Effector memory CD8-positive, alpha-beta T cell (primary cell): Measurements from ENCODE around the gene VIPR1.
"Not testable (repeated sequence)": the region's sequence is repeated elsewhere in the genome, so short reads cannot be mapped to it uniquely, and the experiment has no call there.

Source experiments
- ATAC-seq: fragments of 150-1000 bp; cut with Tn5 transposase; replicated peaks from 2 replicates; pipeline ENCODE4 v1.10.0; 2021; ENCODE audit warnings: mild to moderate bottlenecking, moderate library complexity
- DNase-seq, 3 experiments: peaks; one replicate each; pipeline ENCODE4 v3.0.0; 2021
- H3K27ac Mint-ChIP-seq, 2 donors: one replicate each; pipeline ENCODE4 v1.8.0; 2022; ENCODE audit warnings: mild to moderate bottlenecking in 2 of 2, mixed read lengths in 2 of 2, moderate library complexity in 2 of 2
- H3K27me3 Mint-ChIP-seq, 2 donors: one replicate each; pipeline ENCODE4 v1.8.0; 2022; ENCODE audit warnings: mixed read lengths in 2 of 2
- H3K36me3 Mint-ChIP-seq: one replicate; pipeline ENCODE4 v1.8.0; 2022; ENCODE audit warnings: mild to moderate bottlenecking, moderate library complexity, mixed read lengths; ENCODE audit not compliant: insufficient read depth
- H3K4me1 Mint-ChIP-seq, 2 donors: one replicate each; pipeline ENCODE4 v1.8.0; 2022; ENCODE audit warnings: low read depth in 2 of 2, mixed read lengths in 2 of 2
- H3K4me3 Mint-ChIP-seq, 2 donors: one replicate each; pipeline ENCODE4 v1.8.0; 2022; ENCODE audit warnings: mild to moderate bottlenecking in 2 of 2, mixed read lengths in 2 of 2, moderate library complexity in 2 of 2
- H3K9me3 Mint-ChIP-seq, 2 donors: one replicate each; pipeline ENCODE4 v1.8.0; 2022; ENCODE audit warnings: mixed read lengths in 2 of 2

The VIPR1 gene

DNA sequence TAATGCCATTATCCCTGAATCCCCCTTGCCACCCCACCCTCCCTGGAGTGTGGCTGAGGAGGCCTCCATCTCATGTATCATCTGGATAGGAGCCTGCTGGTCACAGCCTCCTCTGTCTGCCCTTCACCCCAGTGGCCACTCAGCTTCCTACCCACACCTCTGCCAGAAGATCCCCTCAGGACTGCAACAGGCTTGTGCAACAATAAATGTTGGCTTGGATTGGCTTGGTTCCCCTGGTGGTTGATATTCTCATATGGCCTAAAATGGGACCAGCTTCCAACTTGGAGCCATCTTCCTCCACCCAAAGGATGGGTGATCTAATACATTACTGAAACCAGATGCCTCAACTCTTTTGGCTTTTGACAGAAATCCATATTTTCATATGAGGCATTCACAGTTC lies 34.9 kb downstream of the VIPR1 start:
- no peaks in the 10 kb centered on the region for H3K36me3 Mint-ChIP-seq
- no peaks in the 10 kb centered on the region for H3K27me3 Mint-ChIP-seq
- peak overlapping the region in 1 of 2 donors; percentile 12 for H3K27ac Mint-ChIP-seq
- H3K9me3 Mint-ChIP-seq = no peaks in the 10 kb centered on the region
- no peak for DNase-seq
- no peak for ATAC-seq
- no peak overlapping the region for H3K4me3 Mint-ChIP-seq
- H3K4me1 Mint-ChIP-seq = peaks cover 5 to 19% of the 10 kb centered on the region in 2 donors

GRCh38 chr3:42539871-42540714 lies 37.6 kb downstream of the VIPR1 start:
- Mint-ChIP-seq H3K27me3 (no peaks in the 10 kb centered on the region), H3K27ac (peak overlapping the region in 1 of 2 donors; percentile 7), H3K36me3 (no peaks in the 10 kb centered on the region), H3K4me3 (no peak overlapping the region), H3K9me3 (no peaks in the 10 kb centered on the region), H3K4me1 (peaks cover 5 to 7% of the 10 kb centered on the region in 2 donors)
- DNase-seq (peak; percentile 54 to 64 (median 61)), ATAC-seq (peak; percentile 69)

- peaks cover 5 to 7% of the 10 kb centered on the region in 2 donors for H3K4me1 Mint-ChIP-seq
These were observed 38.6 kb downstream of the VIPR1 start for GRCh38 chr3:42541079-42541478.

DNA sequence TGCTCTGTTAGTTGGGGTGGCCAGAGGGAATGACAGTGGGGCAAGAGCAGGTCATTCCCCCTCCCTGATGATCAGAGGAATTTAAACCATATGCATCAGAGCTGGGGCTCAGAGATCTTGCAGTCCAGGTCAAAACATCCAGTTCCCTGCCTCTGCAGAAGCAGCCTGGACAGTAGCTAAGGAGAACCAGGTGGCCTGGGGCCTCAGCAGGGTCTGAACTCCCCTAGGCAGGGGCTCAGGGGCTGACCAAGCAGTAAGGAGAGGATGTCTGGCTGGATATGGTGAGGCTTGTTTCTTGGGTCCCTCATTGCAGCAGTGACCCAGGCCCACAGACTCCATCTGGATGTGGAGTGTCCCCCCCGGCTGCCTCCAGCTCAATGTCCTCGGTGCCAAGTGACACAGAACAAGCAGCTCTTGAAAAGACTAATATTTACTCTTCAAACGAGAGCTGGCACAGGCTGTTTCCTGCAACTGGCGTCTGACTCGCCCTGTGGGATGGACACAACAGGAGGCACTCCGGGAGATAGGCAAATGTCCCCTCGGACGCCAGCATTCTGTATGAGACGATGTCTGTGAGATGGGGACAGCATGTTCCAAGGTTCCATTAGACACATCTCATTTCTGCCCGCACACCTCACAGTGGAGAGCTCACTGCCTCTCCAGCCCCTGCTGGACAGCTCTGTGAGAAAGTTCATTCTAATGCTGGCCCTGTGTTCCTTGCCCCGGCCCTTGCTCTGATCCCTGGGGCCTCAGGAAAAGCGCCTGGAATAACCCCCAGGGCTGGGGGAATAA lies 42.2 kb downstream of the VIPR1 start:
- no peak overlapping the region for H3K4me3 Mint-ChIP-seq
- H3K27me3 Mint-ChIP-seq = no peaks in the 10 kb centered on the region
- ATAC-seq (no peak), DNase-seq (no peak)
- no peak overlapping the region for H3K27ac Mint-ChIP-seq
- peaks cover 3% of the 10 kb centered on the region for H3K36me3 Mint-ChIP-seq
- H3K4me1 Mint-ChIP-seq = peaks cover 2 to 9% of the 10 kb centered on the region in 2 donors
- H3K9me3 Mint-ChIP-seq = no peaks in the 10 kb centered on the region

More at GRCh38 chr3:42541079-42541478, 38.6 kb downstream of the VIPR1 start:
- peak overlapping the region in 1 of 2 donors; percentile 51 for H3K27ac Mint-ChIP-seq
- no peaks in the 10 kb centered on the region for H3K27me3 Mint-ChIP-seq
- H3K9me3 Mint-ChIP-seq = no peaks in the 10 kb centered on the region
- no peak for ATAC-seq
- H3K36me3 Mint-ChIP-seq = no peaks in the 10 kb centered on the region
- no peak overlapping the region for H3K4me3 Mint-ChIP-seq
- no peak for DNase-seq

DNA sequence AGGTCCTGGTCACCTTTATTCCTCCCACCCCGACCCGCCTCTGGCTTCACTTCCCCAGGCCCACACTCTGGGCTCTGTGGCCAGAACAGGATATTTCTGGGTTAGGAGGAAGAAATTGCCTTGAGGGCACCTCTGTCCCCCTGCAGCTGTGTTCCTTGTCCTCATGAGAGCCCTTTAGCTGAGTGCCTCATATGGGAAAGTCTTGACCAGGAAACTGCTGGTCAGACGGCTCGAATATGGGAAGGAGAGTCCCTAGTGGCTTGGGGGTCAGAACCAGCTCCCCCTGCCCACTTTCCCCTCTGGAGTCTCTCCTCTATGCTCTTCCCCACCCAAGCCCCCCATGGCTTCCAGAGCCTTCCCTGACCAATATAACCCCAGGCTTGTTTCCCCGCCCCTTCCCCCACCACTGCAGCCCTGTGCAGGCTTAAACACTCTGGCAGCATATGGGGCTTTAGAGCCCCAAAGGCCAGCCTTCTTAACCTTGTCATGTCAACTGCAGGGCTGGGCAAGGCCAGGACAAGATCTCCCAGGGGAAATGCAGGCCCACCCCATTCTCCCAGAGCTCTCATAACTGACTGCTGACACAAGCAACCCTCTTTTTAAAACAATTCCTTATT lies 42.9 kb downstream of the VIPR1 start:
- no peaks in the 10 kb centered on the region for H3K27me3 Mint-ChIP-seq
- H3K36me3 Mint-ChIP-seq = peaks cover 4% of the 10 kb centered on the region
- no peaks in the 10 kb centered on the region for H3K9me3 Mint-ChIP-seq
- ATAC-seq (no peak), DNase-seq (no peak)
- H3K27ac Mint-ChIP-seq = peak overlapping the region in 1 of 2 donors; percentile 27
- peaks cover 6 to 9% of the 10 kb centered on the region in 2 donors for H3K4me1 Mint-ChIP-seq
- no peak overlapping the region for H3K4me3 Mint-ChIP-seq

- Mint-ChIP-seq H3K27me3 (no peaks in the 10 kb centered on the region), H3K4me3 (no peak overlapping the region), H3K9me3 (no peaks in the 10 kb centered on the region), H3K36me3 (peaks cover 16% of the 10 kb centered on the region), H3K4me1 (peaks cover 6 to 9% of the 10 kb centered on the region in 2 donors), H3K27ac (peak overlapping the region in 1 of 2 donors; percentile 28)
- no peak for ATAC-seq
- no peak for DNase-seq
These were observed 44.3 kb downstream of the VIPR1 start for GRCh38 chr3:42546691-42547213.

GRCh38 chr3:42547401-42547945 lies 45.0 kb downstream of the VIPR1 start:
- ATAC-seq = peak; percentile 76
- peak; percentile 57 to 61 (median 60) for DNase-seq
- Mint-ChIP-seq H3K27ac (no peak overlapping the region), H3K36me3 (peaks cover 24% of the 10 kb centered on the region), H3K4me3 (no peak overlapping the region), H3K4me1 (peaks cover 6 to 9% of the 10 kb centered on the region in 2 donors), H3K27me3 (no peaks in the 10 kb centered on the region), H3K9me3 (no peaks in the 10 kb centered on the region)

- H3K27ac Mint-ChIP-seq = peak overlapping the region in 1 of 2 donors; percentile 19
- H3K4me3 Mint-ChIP-seq = no peak overlapping the region
- DNase-seq = no peak
- H3K27me3 Mint-ChIP-seq = no peaks in the 10 kb centered on the region
- ATAC-seq = no peak
- H3K9me3 Mint-ChIP-seq = no peaks in the 10 kb centered on the region
- peaks cover 36% of the 10 kb centered on the region for H3K36me3 Mint-ChIP-seq
- H3K4me1 Mint-ChIP-seq = peaks cover 9 to 17% of the 10 kb centered on the region in 2 donors
These were observed 46.7 kb downstream of the VIPR1 start for GRCh38 chr3:42549131-42549530.

- Mint-ChIP-seq H3K9me3 (no peaks in the 10 kb centered on the region), H3K36me3 (peaks cover 40% of the 10 kb centered on the region), H3K27ac (no peak overlapping the region), H3K4me1 (peaks cover 11 to 17% of the 10 kb centered on the region in 2 donors), H3K4me3 (no peak overlapping the region), H3K27me3 (no peaks in the 10 kb centered on the region)
- no peak for DNase-seq
- no peak for ATAC-seq
These were observed 47.8 kb downstream of the VIPR1 start for GRCh38 chr3:42550250-42550649.

- Mint-ChIP-seq H3K4me1 (peaks cover 30 to 35% of the 10 kb centered on the region in 2 donors), H3K27me3 (no peaks in the 10 kb centered on the region), H3K9me3 (no peaks in the 10 kb centered on the region), H3K27ac (peak overlapping the region; percentile 20 to 74), H3K4me3 (no peak overlapping the region), H3K36me3 (peaks cover 49% of the 10 kb centered on the region)
- DNase-seq (no peak), ATAC-seq (no peak)
These were observed 50.4 kb downstream of the VIPR1 start for GRCh38 chr3:42552830-42553229.

- ATAC-seq (peak; percentile 91), DNase-seq (peak; percentile 40 to 58 (median 45))
- Mint-ChIP-seq H3K27ac (peak overlapping the region; percentile 90 to 97), H3K9me3 (no peaks in the 10 kb centered on the region), H3K36me3 (peaks cover 57% of the 10 kb centered on the region), H3K4me3 (peak overlapping the region; percentile 58 to 66), H3K4me1 (peaks cover 24 to 34% of the 10 kb centered on the region in 2 donors), H3K27me3 (no peaks in the 10 kb centered on the region)
These were observed 53.7 kb downstream of the VIPR1 start for GRCh38 chr3:42556089-42556632.

DNA sequence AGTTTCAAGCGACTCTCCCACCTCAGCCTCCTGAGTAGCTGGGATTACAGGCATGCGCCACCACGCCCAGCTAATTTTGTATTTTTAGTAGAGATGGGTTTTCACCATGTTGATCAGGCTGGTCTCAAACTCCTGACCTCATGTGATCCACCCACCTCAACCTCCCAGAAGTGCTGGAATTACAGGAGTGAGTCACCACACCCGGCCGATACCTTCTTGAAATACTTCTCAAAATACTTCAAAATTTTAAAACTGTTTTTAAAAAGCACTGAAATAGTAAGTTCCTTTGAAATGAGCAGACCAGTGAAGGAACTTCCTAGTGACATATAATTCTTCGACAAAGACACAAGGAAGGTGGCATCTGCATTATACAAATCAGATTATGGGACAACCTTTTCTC lies 54.4 kb downstream of the VIPR1 start:
- Mint-ChIP-seq H3K36me3 (peaks cover 55% of the 10 kb centered on the region), H3K4me3 (peak overlapping the region; percentile 58 to 66)

More for the DNA sequence above, 54.4 kb downstream of the VIPR1 start:
- H3K27me3 Mint-ChIP-seq, H3K9me3 Mint-ChIP-seq, ATAC-seq, DNase-seq: not testable (repeated sequence)
- peaks cover 24 to 34% of the 10 kb centered on the region in 2 donors for H3K4me1 Mint-ChIP-seq
- H3K27ac Mint-ChIP-seq = peak overlapping the region; percentile 90 to 97
